A549 treated with AZD9567 at 1 μM for 4 hours (cell line): ENCODE results near the gene KCNQ2. TPM values are rescaled to one million over a fixed set of nuclear protein-coding genes. Genes with fewer than 3 reads are reported as not detected.

Experiments
- total RNA-seq: library from RNA; stranded (reverse); fragments of 200-300 nt; extraction: Qiagen RNA extraction; gene quantifications from 5 replicates; pipeline ENCODE4 v1.2.3, GENCODE V29; 2022; ENCODE audit not compliant: insufficient read depth

KCNQ2 gene
- 0.46 to 0.77 TPM (median 0.50 TPM) in 4 of 5 replicates, not detected in the other for total RNA-seq

DNA sequence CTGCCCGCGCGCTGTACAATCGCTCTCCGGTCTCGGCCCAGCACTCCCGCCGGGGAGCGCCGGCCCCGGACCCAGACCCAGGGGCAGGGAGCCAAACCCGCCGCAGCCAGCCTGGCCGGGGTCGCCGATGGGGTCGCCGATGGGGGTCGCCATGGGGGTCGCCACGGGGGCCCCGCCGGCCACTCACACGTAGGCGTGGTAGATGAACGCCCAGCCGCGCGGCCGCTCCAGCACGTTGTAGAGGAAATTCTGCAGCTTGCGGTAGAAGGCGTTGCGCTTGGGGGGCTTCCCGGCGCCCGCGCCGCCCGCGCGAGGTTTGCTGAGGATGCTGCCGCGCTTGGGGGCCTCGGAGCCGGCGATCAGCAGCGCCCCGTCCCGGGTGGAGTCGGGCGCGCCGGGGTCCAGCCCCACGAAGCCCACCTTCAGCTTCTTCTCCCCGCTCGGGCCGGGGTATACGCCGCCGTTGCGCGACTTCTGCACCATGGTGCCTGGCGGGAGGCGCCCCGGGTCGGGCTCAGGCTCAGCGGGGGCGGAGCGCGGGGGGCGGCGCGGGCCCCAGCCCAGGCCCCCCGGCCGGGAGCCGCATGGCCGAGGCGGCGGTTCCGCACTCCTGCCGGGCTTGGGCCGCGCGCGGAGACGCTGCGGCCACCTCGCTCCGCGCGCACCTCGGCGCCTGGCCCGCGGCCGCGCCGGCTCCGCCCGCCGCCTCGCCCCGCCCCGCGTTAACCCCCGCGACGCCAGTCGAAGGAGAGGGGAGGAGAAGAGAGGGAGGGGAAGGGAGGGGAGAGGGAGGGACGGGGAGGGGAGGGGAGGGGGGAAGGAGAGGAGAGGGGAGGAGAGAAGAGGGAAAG is at the start of gene KCNQ2:
Gene KCNQ2 (minus strand): TSS at position 675 of the 851 bp plus-strand sequence. CDS start 192 bp downstream, at position 483.

DNA sequence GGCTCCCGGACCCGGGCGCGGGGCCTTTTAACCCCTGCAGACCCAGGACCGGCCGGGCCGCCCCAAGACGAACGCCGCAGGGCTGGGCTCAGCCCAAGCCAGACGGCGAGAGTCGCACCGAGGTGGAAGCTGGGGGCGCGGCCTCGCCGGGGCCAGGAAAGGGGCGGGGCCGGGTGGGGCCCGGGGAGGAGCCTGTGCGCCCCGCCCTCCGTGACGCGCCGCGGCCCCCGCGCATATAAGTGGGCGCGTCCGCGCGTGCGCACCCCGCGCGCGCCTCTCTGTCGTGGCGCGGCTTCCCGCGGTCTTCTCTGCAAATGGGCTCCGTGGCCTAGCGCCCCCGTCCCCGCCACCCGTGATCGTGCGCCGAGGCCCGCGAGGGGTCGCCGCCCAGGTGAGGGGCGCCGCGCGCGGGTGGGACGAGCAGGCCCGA is 48.1 kb upstream of the KCNQ2 start, which contains the start of gene PPDPF:
Gene PPDPF (plus strand): TSS at position 262 of the 430 bp plus-strand sequence. CDS start 544 bp downstream, outside the sequence.

DNA sequence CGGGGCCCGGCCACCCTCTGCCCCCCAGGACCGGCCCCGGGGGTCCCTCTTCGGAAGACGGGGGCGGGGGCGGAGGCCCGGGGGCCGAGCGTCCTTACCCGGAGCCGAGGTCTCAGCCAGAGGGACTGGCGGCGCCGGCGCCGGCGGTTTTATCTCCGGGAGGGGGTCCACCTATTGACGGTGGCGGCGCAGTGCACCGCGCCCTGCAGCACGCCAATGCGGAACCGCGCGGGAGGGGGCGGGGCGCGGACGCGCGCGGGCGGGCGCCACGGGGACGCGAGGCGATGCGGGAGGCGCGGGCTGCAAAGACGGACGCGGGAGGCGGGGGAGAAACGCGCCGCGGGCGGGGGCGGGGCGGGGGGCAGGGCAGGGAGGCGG is 26.5 kb upstream of the KCNQ2 start, which contains the start of gene EEF1A2:
Gene EEF1A2 (minus strand): TSS at position 124 of the 378 bp plus-strand sequence. CDS start 1,320 bp downstream, outside the sequence.

DNA sequence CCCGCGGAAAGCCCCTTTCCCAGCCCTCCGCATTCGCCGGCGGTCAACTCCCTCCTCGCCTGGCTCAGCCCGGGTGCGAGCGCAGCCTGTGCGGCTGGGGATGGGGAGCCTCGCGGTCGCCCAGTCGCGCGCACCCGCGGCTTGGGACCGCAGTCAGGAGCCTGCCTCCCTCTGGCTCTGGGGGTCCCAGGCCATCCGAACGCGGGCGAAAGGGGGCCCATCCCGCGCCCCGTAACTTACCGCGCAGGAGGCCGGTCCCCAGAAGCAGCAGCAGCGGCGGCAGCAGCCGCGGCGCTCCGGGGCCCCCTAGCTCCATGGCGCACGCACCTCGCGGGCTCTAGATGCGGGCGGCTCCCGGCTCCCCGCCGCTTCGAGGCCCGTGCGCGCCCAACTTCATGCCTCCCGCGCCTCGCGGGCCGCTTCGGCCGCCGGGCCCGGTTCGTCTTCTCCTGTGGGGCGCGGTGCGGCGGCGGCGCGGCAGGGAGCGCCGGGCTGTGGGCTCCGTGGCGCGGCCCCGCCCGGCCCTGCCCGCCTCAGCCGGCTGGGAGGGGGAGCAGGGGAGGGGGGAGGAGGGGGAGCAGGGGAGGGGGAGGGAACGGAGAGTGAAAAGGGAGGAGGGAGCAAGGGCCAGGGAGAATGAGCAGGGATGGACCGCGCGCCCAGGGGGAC is 111.5 kb downstream of the KCNQ2 start, which contains the start of gene CHRNA4:
Gene CHRNA4 (minus strand): TSS at position 500 of the 669 bp plus-strand sequence. CDS start 184 bp downstream, at position 316.

Other genes starting within 250 kb of the KCNQ2 start
- 2.3 to 3.6 TPM (median 2.7 TPM) in 4 of 5 replicates, not detected in the other for gene BIRC7, start 236.8 kb downstream of the KCNQ2 start, total RNA-seq
- 3.4 to 6.3 TPM (median 4.4 TPM) in 5 replicates for gene NKAIN4, start 218.2 kb downstream of the KCNQ2 start, total RNA-seq
- gene ARFGAP1, start 199.8 kb downstream of the KCNQ2 start, total RNA-seq, result 64.0 to 81.6 TPM (median 75.4 TPM) in 5 replicates
- 0.79 to 1.2 TPM (median 0.96 TPM) in 4 of 5 replicates, not detected in the other for gene COL20A1, start 179.5 kb downstream of the KCNQ2 start, total RNA-seq
- 0.22 to 0.33 TPM (median 0.26 TPM) in 4 of 5 replicates, not detected in the other for gene CHRNA4, start 111.3 kb downstream of the KCNQ2 start, total RNA-seq
- gene EEF1A2, start 26.4 kb upstream of the KCNQ2 start, total RNA-seq, result 120 to 184 TPM (median 152 TPM) in 5 replicates
- gene PPDPF, start 48.1 kb upstream of the KCNQ2 start, total RNA-seq, result 265 to 354 TPM (median 319 TPM) in 5 replicates
- gene PTK6, start 64.7 kb upstream of the KCNQ2 start, total RNA-seq, result 2.7 to 4.8 TPM (median 3.2 TPM) in 5 replicates
- gene SRMS, start 75.1 kb upstream of the KCNQ2 start, total RNA-seq, result 0.10 to 0.15 TPM (median 0.10 TPM) in 4 of 5 replicates, not detected in the other
- gene FNDC11, start 81.5 kb upstream of the KCNQ2 start, total RNA-seq, result 0.09 to 0.27 TPM (median 0.26 TPM) in 4 of 5 replicates, not detected in the other
- 16.7 to 27.1 TPM (median 23.0 TPM) in 5 replicates for gene HELZ2, start 101.6 kb upstream of the KCNQ2 start, total RNA-seq
- 9.9 to 10.4 TPM (median 10.2 TPM) in 5 replicates for gene GMEB2, start 154.4 kb upstream of the KCNQ2 start, total RNA-seq
- 7.1 to 11.6 TPM (median 9.6 TPM) in 5 replicates for gene STMN3, start 180.8 kb upstream of the KCNQ2 start, total RNA-seq
- gene RTEL1, start 185.7 kb upstream of the KCNQ2 start, total RNA-seq, result 5.3 to 10.2 TPM (median 8.0 TPM) in 5 replicates
- gene TNFRSF6B, start 224.0 kb upstream of the KCNQ2 start, total RNA-seq, result 0.94 to 1.3 TPM (median 0.98 TPM) in 4 of 5 replicates, not detected in the other
- gene ARFRP1, start 235.3 kb upstream of the KCNQ2 start, total RNA-seq, result 19.5 to 40.9 TPM (median 38.8 TPM) in 5 replicates
- 26.8 to 30.4 TPM (median 28.6 TPM) in 5 replicates for gene ZGPAT, start 235.4 kb upstream of the KCNQ2 start, total RNA-seq